GM18517 (cell line): ENCODE data around the gene DNAJC15.
A peak's percentile ranks its signal among the peaks of the same experiment; 100 is the strongest.

Experiments
- ATAC-seq: cut with Tn5 transposase; IDR thresholded peaks from one replicate; pipeline ENCODE4 v1.9.1; 2021; ENCODE audit warnings: mild to moderate bottlenecking, moderate library complexity; ENCODE audit not compliant: unreplicated experiment

Gene DNAJC15

DNA sequence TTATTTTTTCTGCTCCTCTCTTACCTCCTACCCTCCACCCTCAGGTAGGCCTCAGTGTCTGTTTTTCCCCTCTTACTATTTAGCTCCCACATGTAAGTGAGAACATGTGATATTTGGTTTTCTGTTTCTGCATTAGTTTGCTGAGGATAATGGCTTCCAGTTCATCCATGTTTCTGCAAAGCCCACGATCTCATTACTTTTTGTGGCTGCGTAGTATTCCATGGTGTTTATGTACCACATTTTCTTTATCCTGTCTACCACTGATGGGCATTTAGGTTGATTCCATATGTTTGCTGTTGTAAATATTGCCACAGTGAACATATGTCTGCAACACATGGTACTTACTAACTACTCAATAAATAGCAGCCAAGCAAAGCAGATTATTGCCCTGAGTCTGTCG lies 56.8 kb downstream of the DNAJC15 start:
- ATAC-seq: no peak

DNA sequence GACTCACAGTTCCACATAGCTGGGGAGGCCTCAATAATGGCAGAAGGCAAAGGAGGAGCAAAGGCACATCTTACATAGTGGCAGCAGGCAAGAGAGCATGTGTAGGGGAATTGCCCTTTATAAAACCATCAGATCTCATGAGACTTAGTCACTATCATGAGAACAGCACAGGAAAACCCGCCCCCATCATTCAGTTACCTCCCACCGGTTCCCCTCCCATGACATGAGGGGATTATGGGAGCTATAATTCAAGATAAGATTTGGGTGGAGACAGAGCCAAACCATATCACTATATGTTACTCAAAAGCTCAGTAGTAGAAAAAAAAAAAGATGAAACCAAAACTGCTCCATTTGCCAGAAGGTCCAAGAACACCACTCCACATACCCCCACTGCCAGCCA lies 58.5 kb downstream of the DNAJC15 start:
- no peak for ATAC-seq

- ATAC-seq: no peak
Measured at GRCh38 chr13:43083750-43084149, 60.4 kb downstream of the DNAJC15 start.

- no peak for ATAC-seq
Measured at GRCh38 chr13:43085545-43085944, 62.2 kb downstream of the DNAJC15 start.

- ATAC-seq: no peak
Measured at GRCh38 chr13:43086181-43086580, 62.8 kb downstream of the DNAJC15 start.

DNA sequence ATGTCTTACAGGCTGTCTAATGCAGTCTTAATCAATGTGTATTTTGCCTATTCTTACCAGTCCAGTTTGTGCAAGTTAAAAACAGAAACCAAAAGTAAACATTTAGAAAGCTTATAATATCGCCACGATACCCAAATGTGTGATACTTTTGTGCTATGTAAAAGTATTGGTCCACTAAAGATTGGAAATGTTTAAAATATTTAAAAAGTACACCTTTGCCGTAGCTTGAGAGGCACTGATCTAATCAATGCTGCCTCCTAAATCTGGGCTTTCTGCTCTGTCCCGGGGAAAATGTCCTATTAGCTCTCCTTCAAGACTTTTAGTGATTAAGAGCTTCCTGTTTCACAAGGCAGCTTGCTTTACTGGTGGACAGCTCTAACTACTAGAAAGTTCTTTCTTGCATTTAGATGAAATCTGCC lies 64.7 kb downstream of the DNAJC15 start:
- ATAC-seq: peak; percentile 59

DNA sequence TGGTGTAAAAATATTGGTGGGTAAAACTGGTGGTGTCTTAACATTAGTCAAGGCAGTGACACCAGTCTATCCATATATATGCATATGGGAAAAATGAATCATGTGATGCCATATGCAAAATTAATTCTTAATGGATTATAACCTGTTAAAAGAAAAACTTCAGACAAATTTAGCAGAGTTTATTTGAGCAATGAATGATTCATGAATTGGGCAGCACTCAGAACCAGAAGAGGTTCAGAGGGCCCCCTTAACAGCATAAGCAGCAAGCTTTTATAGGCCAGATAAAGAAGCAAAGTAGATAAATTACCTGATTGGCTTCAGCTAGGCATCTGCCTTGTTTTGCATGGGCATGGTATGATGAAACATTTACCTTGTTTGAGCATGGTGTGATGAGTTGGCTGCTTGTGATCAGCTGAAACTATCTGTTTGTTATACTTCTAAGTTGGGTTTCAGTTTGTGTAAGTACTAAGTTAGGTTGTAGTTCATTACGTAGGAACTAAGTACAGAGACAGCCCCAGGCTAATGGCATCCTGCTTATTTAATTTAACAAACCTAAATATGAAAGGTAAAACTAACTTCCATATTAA lies 66.6 kb downstream of the DNAJC15 start:
- ATAC-seq: no peak

DNA sequence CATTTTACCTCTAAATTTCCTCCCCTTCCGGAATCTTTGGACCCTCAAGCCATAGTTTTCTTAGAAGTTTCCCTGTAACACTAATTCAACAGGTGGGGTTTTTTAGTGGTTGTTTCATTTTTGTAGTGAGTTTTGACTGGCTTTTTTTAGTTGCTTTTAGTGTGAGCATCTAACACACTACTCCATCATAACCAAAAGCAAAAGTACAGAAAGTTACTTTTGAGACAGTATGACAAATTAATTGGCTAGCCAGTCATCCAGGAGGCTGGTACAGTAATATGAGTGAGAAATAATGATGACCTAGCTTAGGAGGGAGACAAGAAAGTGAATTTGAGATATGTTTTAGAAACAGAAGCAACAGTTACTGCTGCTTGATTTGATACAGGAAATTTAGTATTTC lies 71.5 kb downstream of the DNAJC15 start:
- peak; percentile 89 for ATAC-seq

DNA sequence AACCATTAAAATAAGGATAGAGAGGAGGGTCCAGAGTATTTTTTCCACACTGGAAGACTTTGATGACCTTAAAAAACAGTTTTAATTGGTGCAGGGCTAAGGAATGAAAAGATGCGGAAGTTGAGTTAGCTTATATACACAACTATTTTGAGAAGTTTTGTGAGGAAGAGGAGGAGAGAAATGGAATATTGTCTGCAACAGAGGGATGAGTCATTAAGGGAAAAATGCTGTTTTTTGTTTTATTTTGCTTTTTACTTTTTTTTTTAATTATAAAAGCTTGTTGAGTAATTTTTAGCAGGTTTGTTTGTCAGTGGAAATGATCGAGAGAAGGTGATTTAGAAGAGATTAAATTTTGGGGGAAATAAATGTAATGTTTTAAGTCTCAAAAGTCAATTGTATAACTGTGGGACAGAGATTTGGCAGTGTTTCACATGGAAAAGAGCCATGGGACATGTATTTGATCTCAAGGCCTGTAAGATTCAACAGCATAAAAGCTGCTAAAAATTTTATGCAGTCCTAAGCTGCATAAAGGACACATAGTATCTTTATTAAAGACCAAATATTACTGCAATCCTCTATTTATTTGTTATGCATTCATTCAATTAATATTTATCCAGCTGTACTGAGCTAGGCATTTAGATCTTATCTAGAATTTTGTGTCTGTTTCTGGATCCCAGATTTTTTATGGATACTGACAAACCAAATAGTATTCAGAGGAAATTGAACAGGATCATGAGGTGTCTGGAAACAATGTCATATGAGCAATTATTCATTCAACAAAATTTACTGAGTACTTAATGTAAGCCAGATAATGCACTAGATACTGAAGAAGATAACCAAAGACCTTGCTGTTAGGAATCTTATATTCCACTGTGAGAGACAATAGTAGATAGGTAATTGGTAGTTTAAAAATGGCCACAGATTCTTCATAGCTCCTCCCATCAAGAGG lies 72.7 kb downstream of the DNAJC15 start:
- ATAC-seq: no peak

DNA sequence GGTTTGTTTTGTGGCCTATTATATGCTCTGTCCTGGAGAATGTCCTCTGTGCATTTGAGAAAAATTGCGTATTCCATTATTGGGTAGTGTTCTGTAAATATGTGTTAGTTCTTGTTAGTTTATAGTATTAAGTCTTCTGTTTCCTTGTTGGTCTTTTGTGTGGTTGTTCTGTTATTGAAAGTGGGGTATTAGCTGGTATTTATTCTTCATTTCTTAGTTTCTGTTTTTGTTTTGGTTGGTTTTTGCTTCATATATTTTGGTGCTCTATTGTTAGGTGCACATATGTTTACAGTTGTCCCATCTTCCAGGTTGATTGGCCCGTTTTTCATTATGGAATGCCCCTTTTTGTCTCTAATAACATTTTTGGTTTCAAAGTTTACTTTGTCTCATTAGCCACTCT lies 77.3 kb downstream of the DNAJC15 start:
- no peak for ATAC-seq

GRCh38 chr13:43102304-43102703 lies 78.9 kb downstream of the DNAJC15 start:
- ATAC-seq: no peak

GRCh38 chr13:43107780-43108179 lies 84.4 kb downstream of the DNAJC15 start:
- ATAC-seq: no peak

- ATAC-seq: no peak
Measured at GRCh38 chr13:43110036-43110435, 86.7 kb downstream of the DNAJC15 start.

DNA sequence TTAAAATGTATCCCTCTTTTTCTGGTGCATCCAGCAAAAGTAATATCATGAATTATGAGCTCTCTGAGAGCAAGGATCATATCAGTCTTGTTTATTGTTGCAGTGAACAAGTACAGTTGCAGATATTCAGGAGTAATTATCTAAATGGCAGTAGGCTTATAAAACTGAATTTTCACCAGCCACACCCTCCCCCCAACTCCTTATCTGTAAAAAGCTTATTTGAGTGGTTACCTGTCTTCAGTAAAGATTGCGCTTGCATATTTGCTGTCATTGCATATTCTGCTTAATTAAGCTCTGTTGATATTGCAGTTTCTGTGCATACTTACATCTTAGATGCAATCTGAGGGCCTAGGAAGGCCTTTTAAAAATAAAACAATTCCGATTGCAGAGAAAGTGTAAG lies 87.3 kb downstream of the DNAJC15 start:
- no peak for ATAC-seq

GRCh38 chr13:43111559-43112400 lies 88.4 kb downstream of the DNAJC15 start:
- ATAC-seq: no peak

- ATAC-seq: no peak
Measured at GRCh38 chr13:43113603-43114002, 90.2 kb downstream of the DNAJC15 start.

GRCh38 chr13:43114504-43114903 lies 91.1 kb downstream of the DNAJC15 start:
- ATAC-seq: no peak

DNA sequence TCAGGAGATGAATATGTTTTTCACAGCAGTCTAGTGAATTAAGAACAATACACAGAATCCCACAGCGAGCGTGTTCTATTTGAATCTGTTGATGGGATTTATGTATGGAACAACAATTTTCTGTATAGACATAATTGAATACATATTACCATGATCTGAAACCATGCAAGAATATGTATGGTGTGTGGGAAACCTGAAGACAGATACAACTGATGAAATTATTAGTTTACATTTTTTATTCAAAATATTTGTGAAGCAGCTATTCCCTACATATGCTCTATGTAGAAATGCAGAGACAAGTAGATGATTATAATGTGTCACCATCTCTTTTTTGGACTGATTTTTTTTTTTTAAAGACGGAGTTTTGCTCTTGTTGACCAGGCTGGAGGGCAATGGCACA lies 91.8 kb downstream of the DNAJC15 start:
- ATAC-seq: no peak

DNA sequence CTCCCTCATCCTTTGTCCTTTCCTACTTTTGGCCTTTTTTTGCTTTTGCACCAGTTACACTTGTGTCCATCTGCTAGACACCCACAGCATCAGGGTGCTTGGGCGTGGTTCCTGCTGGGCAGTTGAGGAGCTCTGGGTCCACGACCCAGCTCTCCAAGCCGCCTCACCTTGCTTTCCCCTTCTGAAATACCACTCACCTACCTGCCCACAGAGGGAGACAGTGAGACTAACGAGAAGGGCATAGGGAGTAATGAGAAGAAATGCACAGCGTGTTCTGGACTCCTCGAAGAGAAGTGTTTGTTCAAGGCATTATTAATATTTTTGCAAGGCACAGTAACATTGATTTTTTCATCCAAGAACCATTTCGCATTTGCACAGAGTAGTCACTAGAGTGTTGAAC lies 92.9 kb downstream of the DNAJC15 start:
- ATAC-seq: no peak

DNA sequence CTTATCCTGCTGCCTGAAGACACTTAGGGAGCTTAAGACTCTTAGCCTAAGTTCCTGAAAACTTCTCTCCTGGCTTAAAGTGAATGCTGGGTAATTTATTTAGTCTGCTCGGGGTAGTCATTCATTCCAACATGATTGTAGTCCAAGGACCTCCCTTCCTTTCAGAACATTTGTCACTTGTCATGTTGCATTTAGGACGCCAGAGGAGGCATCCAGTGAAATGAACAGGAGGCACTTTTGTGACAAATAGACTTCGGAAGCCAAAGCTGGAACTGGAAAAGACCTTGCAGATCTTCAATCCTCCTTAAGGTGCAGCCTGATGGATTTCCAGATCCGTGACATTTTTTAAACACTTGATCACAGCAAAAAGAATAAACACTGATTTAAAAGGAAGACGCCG lies 95.1 kb downstream of the DNAJC15 start:
- ATAC-seq: no peak

DNA sequence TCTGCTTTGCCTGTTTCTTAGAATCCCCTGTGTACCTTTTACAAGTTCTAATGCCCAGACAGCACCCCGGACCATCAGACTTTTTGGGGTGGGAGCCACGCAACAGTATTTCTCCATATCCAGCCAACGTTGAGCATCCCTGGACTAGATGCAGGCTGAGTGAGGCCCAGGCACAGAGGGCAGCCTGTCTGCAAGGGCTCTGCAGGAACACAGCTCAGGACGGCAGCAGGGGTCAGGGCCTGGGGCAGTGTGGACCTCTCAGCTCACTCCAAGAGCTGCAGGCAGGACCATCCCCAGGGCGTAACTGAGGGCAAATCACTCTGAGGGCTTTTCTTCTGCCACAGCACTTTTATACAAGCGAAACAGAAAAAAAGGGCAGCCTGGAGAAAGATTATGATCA lies 95.8 kb downstream of the DNAJC15 start:
- ATAC-seq: no peak
